Measurements from ENCODE around the gene ABTB2.

DNA sequence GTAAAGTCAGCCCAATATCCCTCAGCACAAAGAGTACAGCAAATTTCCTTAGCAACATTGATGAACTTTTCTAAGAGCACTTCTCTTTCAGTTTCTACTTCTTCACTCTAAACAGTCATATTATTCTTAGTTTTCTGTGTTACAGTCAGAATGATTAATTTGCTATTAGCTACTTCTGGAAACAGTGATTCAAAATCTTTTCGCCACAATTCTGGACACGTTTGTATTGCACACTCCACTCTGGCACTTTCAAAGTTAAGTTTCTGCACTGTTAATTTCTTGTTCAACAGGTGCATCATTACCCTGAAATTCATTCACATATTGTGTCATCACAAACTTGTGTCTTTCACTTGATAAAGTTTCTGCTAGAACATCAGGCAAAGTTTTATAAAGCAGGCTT lies 22.5 kb downstream of the ABTB2 start:
- TF ChIP-seq CTCF (conservative IDR thresholded peaks at IDR 0.05; ENCODE audit: low read length): no peak
- no peak for TF ChIP-seq EZH2phosphoT487 (IDR thresholded peaks at IDR 0.05; ENCODE audit: borderline replicate concordance, low read depth, low read length)
